ENCODE data around the gene CNTNAP3.
"Not testable (repeated sequence)": the region's sequence is repeated elsewhere in the genome, so short reads cannot be mapped to it uniquely, and the experiment has no call there.

Gene CNTNAP3

DNA sequence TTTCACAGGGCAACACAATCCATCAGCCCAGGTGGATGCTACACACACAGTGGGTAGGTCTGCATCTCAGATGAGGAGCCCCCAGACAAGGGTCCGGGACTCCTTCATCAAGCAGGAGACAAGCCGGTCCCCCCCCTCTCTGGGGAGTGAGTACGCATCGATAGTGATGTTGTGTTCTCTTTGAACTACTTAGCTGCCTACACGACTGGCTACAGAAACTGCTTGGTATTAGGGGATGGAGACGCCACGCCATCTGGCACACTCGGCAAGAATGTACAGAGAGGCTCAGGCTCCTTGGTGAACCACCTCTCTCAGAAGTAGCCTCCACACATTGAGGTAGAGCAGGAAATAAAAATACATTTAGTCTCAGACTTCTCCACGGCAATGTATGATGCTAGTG lies 179.8 kb downstream of the CNTNAP3 start:
- H3K4me3 ChIP-seq (ENCODE audit: control insufficient read depth, low read depth, low read length), result no peak overlapping the region
- DNase-seq (ENCODE audit: low read depth), result no peak
- TF ChIP-seq, protein P1, sequence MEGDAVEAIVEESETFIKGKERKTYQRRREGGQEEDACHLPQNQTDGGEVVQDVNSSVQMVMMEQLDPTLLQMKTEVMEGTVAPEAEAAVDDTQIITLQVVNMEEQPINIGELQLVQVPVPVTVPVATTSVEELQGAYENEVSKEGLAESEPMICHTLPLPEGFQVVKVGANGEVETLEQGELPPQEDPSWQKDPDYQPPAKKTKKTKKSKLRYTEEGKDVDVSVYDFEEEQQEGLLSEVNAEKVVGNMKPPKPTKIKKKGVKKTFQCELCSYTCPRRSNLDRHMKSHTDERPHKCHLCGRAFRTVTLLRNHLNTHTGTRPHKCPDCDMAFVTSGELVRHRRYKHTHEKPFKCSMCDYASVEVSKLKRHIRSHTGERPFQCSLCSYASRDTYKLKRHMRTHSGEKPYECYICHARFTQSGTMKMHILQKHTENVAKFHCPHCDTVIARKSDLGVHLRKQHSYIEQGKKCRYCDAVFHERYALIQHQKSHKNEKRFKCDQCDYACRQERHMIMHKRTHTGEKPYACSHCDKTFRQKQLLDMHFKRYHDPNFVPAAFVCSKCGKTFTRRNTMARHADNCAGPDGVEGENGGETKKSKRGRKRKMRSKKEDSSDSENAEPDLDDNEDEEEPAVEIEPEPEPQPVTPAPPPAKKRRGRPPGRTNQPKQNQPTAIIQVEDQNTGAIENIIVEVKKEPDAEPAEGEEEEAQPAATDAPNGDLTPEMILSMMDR (IDR thresholded peaks at IDR 0.05; ENCODE audit: control insufficient read depth, insufficient read depth, low read depth, low read length, missing control alignments), result no peak

DNA sequence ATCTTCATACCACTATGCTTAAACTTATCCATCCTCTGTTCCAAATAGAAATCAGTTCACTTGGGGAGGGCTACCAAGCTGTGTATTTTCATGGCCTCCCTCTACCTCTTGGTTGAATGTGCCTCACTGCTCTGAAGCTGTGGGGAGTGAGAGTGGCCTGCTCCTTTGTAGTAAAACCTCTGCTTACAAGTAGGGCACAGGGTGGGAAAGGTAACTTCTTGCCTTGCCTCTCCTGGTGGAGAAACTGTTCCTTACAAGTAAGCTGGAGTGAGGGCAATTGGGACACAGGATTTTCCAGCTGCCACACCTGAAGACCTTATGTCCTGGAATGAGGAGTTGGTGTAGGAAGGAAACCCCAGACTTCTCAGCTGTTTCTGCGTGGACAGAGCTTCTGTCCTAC lies 190.8 kb downstream of the CNTNAP3 start:
- not testable (repeated sequence) for DNase-seq (ENCODE audit: low read depth)

DNA sequence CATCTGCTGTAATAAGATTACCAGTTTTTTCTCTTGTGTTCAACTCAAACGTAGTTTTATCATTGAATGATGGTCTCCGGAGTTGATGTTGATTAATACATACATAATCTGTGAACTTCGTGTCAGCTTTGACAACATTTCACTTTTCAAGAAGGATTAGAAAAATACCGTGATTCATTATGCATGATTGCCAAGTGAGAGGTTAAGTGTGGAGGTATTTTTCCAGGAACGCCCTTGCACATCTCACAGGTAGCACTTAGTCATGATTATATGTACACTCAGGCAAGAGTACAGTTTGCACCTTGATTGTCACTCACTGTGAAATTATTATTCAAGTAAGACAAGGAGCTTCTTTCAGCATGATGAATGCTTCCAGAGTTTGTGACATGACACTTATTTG lies 202.7 kb downstream of the CNTNAP3 start:
- DNase-seq (ENCODE audit: low read depth); H3K4me3 ChIP-seq (ENCODE audit: control insufficient read depth, low read depth, low read length): not testable (repeated sequence)

More for the DNA sequence above, 190.8 kb downstream of the CNTNAP3 start:
- H3K4me3 ChIP-seq (ENCODE audit: control insufficient read depth, low read depth, low read length), result not testable (repeated sequence)

DNA sequence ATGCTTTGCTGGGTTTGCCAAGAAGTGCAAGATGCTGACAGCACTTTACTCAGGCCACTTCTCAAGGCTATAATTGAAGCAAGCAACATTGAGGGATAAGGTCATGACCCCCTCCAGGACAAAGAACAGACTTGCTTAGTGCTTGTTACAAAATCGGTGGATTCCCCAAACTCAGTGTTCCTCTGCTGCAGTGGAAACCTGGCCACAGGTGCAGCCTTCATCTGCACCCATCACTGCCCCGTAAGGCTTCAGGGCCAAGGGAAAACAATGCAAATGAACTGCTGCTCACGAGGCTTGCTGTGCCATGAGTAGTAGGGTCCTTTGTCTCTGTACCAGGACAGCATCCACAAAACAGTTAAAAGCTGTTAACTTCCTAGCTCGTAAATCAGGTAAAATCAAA lies 205.4 kb downstream of the CNTNAP3 start:
- H3K4me3 ChIP-seq (ENCODE audit: control insufficient read depth, low read depth, low read length); DNase-seq (ENCODE audit: low read depth): not testable (repeated sequence)

DNA sequence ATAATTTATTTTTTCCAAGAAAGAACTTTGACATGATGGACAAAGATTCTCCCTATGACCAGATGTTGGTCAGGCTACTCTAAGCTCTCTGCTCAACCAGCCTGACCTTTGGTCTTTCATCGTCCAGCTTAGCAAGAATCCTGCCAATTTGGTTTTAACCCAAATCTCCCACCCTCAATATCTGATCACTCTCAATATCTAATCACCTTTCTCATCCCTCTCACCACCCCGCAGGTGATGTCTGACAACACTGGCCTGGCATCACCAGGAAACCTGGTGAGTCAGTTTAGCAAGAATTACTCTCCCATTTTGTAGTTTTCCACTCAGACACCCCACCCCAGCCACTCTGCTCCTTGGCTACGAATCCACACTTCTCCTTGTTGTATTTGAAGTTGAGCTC lies 207.9 kb downstream of the CNTNAP3 start:
- H3K4me3 ChIP-seq (ENCODE audit: control insufficient read depth, low read depth, low read length); DNase-seq (ENCODE audit: low read depth): not testable (repeated sequence)

DNA sequence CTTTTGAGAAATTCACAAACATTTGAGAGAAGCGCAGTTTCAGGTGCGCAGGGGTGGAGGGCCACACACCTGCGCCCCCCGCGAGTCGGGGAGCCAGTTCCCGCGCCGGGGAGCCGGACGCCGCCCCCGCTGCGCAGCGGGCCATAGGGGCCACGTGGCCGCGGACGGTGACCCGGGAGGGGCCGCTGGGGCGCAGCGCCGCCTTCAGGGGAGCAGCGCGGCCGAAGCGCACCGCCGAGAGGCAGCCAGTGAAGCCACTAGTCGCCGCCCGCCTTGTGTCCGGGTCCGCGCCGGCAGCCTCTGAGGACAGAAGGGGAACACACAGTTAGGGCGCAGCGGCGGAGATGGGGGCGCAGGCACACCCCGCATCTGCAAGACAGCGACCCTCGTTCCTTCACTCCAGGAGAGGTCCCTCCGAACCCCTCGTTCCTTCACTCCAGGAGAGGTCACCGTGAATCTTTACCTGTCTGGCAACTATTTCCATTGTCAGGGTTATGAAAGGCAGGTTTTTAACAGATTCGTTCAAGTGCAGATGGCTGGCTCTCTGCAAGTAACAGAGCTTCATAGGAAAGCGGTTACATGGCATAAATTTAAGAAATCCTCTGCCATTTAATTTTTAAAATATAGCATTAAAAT lies 209.2 kb downstream of the CNTNAP3 start:
- H3K4me3 ChIP-seq (ENCODE audit: control insufficient read depth, low read depth, low read length), result not testable (repeated sequence)

DNA sequence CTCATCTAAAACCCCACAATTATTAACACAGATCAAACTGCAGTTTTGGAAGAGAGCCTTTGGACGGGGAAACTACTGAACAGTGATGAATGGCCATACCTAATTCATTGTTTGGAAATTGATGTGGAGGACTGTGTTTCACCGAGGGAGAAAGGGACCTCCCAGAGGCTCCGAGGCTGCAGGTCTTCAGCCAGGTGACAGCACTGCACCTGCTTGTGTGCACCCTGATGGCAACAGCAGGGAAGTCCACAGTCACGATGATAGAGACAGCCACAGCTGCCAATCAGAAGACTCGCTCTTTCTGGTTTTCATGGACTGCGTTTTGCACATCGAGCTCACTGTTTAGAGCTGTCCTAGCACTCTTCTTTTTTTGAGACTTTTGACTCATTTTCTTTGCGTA lies 214.4 kb downstream of the CNTNAP3 start:
- DNase-seq (ENCODE audit: low read depth); H3K4me3 ChIP-seq (ENCODE audit: control insufficient read depth, low read depth, low read length): not testable (repeated sequence)

More for the DNA sequence above, 209.2 kb downstream of the CNTNAP3 start:
- DNase-seq (ENCODE audit: low read depth), result not testable (repeated sequence)

DNA sequence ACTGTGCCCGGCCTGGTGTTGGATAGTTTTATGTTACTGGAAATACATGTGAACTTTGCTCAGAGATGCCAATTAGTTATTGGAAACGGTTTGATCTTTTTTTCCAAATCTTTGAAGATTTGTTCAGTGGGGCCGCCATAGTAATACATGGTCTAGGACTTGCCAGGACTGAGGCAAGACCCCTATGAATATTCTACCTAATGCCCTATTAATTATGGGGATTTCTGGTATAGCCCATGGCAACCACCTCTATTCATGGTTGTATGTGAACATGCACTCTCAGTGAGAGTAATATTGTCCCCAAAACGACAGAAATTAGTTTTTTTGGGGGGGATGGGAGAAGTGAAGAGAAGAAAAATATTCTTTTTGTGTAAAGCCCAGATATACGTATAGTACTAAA lies 220.3 kb downstream of the CNTNAP3 start:
- DNase-seq (ENCODE audit: low read depth); H3K4me3 ChIP-seq (ENCODE audit: control insufficient read depth, low read depth, low read length): not testable (repeated sequence)

DNA sequence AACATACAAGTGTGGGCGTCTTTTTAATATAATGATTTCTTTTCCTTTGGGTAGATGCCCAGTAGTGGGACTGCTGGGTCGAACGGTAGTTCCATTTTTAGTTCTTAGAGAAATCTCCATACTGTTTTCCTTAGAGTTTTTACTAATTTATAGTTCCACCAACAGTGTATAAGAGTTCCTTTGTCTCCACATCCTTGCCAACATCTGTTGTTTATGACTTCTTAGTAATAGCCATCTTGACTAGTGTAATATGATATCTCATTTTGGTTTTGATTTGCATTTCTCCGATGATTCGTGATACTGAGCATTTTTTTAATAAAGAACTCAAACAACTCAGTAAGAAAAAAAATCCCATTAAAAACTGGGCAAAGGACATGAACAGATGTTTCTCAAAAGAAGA lies 225.0 kb downstream of the CNTNAP3 start:
- not testable (repeated sequence) for DNase-seq (ENCODE audit: low read depth); H3K4me3 ChIP-seq (ENCODE audit: control insufficient read depth, low read depth, low read length)

DNA sequence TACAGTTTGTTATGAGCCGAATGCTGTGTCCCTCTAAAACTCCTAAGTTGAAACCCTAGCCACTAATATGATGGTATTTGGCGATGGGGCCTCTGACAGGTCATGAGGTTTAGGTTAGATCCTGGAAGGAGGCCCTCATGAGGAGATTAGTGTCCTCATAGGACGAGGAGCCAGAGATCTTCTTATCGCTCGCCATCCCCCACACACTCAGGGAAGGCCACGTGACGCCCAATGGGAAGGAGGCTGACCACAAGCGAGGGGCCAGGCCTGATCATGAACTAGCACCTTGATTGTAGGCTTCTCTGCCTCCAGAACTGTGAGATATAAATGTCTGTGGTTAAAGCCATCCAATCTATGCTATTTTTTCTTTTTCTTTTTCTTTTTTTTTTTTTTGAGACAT lies 233.5 kb downstream of the CNTNAP3 start:
- not testable (repeated sequence) for DNase-seq (ENCODE audit: low read depth); H3K4me3 ChIP-seq (ENCODE audit: control insufficient read depth, low read depth, low read length)

DNA sequence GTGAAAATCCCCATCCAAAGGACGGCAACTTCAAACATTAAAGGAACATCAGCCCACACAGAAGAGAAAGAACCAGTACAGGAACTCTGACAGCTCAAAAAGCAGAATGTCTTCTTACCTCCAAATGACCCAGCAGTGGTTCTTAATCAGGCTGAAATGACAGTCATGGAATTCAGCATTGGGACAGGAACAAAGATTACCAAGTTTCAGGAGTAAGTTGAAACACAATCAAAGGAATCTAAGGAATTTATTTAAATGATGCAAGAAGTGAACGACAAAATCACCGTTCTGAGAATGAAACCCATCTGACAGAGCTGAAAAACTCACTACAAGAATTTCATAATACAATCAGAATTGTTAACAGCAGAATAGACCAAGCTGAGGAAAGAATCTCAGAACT lies 241.1 kb downstream of the CNTNAP3 start:
- H3K4me3 ChIP-seq (ENCODE audit: control insufficient read depth, low read depth, low read length); DNase-seq (ENCODE audit: low read depth): not testable (repeated sequence)

DNA sequence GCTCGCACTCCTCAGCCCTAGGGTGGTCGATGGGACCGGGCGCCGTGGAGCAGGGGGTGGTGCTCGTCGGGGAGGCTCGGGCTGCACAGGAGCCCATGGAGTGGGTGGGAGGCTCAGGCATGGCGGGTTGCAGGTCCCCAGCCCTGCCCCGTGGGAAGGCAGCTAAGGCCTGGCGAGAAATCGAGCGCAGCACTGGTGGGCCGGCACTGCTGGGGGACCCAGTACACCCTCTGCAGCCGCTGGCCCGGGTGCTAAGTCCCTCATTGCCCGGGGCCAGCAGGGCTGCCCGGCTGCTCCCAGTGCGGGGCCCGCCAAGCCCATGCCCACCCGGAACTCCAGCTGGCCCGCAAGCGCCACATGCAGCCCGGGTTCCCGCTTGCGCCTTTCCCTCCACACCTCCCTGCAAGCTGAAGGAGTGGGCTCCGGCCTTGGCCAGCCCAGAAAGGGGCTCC lies 245.6 kb downstream of the CNTNAP3 start:
- DNase-seq (ENCODE audit: low read depth); H3K4me3 ChIP-seq (ENCODE audit: control insufficient read depth, low read depth, low read length): not testable (repeated sequence)

DNA sequence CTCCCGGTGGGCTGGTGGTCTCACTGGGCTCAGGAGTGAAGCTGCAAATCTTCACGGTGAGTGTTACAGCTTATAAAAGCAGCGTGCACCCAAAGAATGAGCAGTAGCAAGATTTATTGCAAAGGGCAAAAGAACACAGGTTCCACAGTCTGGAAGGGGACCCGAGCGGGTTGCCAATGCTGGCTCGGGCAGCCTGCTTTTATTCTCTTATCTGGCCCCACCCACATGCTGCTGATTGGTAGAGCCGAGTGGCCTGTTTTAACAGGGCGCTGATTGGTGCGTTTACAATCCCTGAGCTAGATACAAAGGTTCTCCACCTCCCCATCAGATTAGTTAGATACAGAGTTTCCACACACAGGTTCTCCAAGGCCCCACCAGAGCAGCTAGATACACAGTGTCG lies 246.2 kb downstream of the CNTNAP3 start:
- not testable (repeated sequence) for H3K4me3 ChIP-seq (ENCODE audit: control insufficient read depth, low read depth, low read length); DNase-seq (ENCODE audit: low read depth)

DNA sequence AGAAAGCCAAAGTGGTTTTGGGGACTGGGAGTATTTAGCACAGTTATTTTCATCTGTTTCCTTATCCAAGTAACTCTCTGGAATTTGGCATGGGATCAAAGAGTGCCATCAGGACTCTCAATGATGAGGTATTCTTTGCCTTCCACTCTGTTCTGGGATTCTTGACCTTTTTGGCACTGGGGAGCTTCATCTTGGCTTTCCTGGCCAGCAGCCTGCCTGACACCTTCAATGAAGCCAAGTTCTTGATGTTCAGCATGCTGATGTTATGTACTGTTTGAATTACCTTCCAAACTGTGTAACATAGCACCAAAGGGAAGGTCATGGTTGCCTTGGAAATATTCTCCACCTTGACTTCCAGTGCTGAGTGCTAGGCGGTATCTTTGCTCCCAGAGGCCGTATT lies 248.8 kb downstream of the CNTNAP3 start:
- not testable (repeated sequence) for DNase-seq (ENCODE audit: low read depth); H3K4me3 ChIP-seq (ENCODE audit: control insufficient read depth, low read depth, low read length)

DNA sequence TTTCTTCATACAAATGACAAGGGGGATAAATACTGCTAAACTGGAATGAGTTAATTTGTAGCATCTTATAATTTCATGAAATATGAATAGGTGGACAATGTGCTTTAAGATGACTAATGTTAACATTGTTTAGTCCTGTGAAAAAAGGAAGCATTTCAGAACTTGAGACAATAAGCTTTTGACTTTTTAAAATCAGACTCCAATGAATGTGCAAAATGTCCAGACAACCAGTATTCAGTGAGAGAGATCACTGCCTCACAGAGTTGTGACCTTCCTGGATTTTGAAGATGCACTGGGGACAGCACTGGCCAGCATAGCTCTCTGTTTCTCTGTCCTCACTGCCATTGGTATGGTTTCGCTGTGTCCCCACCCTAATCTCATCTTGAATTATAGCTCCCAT lies 249.7 kb downstream of the CNTNAP3 start:
- not testable (repeated sequence) for DNase-seq (ENCODE audit: low read depth); H3K4me3 ChIP-seq (ENCODE audit: control insufficient read depth, low read depth, low read length)

DNA sequence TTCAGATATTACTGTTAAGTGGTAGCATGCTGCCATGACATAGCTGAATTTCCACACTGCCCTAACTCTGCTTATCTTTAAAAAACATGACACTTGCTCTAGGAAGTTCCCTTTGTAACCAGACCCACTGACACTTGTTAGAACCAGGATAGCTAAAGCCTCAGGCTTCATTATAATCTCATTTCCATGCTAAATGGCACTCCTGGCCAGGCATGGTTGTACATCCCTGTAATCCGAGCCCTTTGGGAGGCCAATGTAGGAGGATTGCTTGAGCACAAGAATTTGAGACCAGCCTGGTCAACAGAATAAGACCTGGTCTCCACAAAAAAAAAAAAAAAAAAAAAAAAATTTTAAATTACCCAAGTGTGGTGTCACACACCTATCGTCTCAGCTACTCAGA lies 254.1 kb downstream of the CNTNAP3 start:
- not testable (repeated sequence) for H3K4me3 ChIP-seq (ENCODE audit: control insufficient read depth, low read depth, low read length); DNase-seq (ENCODE audit: low read depth)

DNA sequence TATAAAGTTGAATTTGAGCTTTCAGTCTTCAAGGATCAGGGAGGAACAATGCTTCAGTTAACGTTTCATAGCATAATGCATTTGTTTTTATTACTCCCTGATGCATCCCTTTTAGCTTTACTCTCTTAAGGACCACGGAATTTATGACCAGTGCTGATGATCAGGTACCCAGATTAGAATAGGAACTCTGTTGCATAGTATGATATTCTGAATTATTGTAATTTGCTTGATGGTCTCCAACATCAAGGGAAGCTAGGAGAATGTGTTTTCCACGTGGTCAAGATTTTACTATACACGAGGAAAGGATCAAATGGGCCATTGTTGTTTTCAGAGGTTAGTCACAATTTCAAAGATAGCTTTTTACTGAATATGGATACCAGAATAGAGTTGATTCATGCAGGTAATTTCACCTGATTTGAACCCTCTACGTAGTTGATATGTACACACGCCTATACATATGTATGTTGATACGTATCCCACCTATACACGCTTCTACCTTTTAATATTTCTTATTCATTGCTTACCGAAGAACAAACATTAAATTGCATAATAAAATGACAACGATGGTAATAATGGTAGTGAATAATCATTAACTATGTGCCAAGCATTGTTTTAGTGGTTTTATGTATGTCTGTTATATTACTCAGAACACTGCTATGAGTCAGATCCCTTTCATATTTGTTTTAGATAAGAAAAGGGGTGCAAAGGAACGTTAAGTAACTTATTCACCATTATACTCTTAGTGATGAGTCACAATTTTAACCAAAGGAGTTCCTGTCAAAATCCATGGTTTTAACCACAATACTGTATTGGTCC lies 257.6 kb downstream of the CNTNAP3 start:
- H3K4me3 ChIP-seq (ENCODE audit: control insufficient read depth, low read depth, low read length); DNase-seq (ENCODE audit: low read depth): not testable (repeated sequence)

DNA sequence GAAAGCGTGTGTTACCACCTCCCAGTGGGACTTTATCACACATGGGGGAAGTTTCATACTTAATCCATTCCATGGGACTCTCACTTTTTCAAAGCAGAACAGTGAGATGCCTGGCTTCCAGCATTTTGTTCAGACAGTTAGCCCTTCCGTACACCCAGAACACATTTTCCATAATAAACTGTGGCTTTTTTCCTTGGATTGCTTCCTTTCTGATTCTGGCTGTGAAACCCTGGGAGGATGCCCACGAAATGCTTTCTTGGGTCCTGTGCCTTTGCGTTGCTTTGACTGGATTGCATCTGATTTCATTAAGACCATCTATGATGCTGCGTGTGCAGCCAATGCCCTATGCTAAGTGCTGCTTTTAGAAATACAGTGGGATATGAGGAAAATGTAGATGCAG lies 259.1 kb downstream of the CNTNAP3 start:
- H3K4me3 ChIP-seq (ENCODE audit: control insufficient read depth, low read depth, low read length); DNase-seq (ENCODE audit: low read depth): not testable (repeated sequence)

All from AG09309 (cell line).